HCT116 (cell line): ENCODE data around the gene EDEM1. TPM values are rescaled to one million over a fixed set of nuclear protein-coding genes. Genes with fewer than 3 reads are reported as not detected.

Experiments used
- ATAC-seq: fragments of 200-7000 bp; cut with Tn5 transposase; 2 replicates; pipeline ENCODE4 v1.9.1; 2020; ENCODE audit warnings: mild to moderate bottlenecking, moderate library complexity
- BruUV-seq: library from RNA; stranded (reverse); fragments of 400-500 nt; replicated peaks from 2 replicates; lab custom pipeline; 2021; lab: Mats Ljungman, UMichigan
- CTCF ChIA-PET: fragments of 300-600 bp; sonication (Branson Sonifier 250); formaldehyde crosslinking; loops from one replicate; lab custom pipeline; 2021; ENCODE audit warnings: antibody characterized with exemption; lab: Charles Lee
- POLR2A ChIA-PET: fragments of 300-600, 350-600 bp; sonication (Branson Sonifier 250); formaldehyde crosslinking; loops from one replicate; lab custom pipeline; 2021; ENCODE audit warnings: antibody characterized with exemption; lab: Charles Lee
- RAD21 ChIA-PET, 2 experiments: fragments of 300-600 bp; sonication (Branson Sonifier 250); formaldehyde crosslinking; loops; one replicate each; lab custom pipeline; 2023; ENCODE audit warnings: low total read pairs in 2 of 2; ENCODE audit not compliant: uncharacterized antibody in 2 of 2, unreplicated experiment in 2 of 2, low non-redundant PET in 1 of 2; lab: Charles Lee
- DNase-seq: peaks from one replicate; pipeline ENCODE4 v3.0.0-alpha.2; 2010; ENCODE audit warnings: low read depth, low spot score
- H2AFZ ChIP-seq: fragments of 200-600 bp; shearing (Covaris generic), sonication (generic); 2 replicates; pipeline ENCODE4 v1.6.1; 2017; ENCODE audit warnings: low read depth, mixed run types, mixed read lengths, antibody characterized with exemption, low read length; ENCODE audit not compliant: poor library complexity, severe bottlenecking
- H3K27ac ChIP-seq: 2 replicates; pipeline ENCODE4 v1.5.1; 2012; ENCODE audit warnings: low read depth, low read length
- H3K27me3 ChIP-seq: fragments of 200-600 bp; sonication (generic); 2 replicates; pipeline ENCODE4 v1.6.1; 2016; ENCODE audit warnings: mixed run types, low read length, mixed read lengths; ENCODE audit not compliant: insufficient read depth
- H3K36me3 ChIP-seq, 2 experiments: fragments of 200-500 bp in 1 of 2; fragments of 200-600 bp in 1 of 2; sonication (Bioruptor generic) in 1 of 2; sonication (generic) in 1 of 2; 2 replicates each; pipeline versions ENCODE4 v1.5.1 to v1.6.1; 2014 to 2016; ENCODE audit warnings: low read length in 2 of 2, inconsistent platforms in 1 of 2, mixed read lengths in 1 of 2, mixed run types in 1 of 2; ENCODE audit not compliant: insufficient read depth in 2 of 2, control insufficient read depth in 1 of 2
- H3K4me1 ChIP-seq, 2 experiments: fragments of 200-600 bp in 1 of 2; sonication (generic) in 1 of 2; 2 replicates each; pipeline versions ENCODE4 v1.5.1 to v1.6.1; 2012 to 2017; ENCODE audit warnings: low read length in 2 of 2, inconsistent platforms in 1 of 2, mild to moderate bottlenecking in 1 of 2, mixed read lengths in 1 of 2, mixed run types in 1 of 2, moderate library complexity in 1 of 2; ENCODE audit not compliant: insufficient read depth in 2 of 2, control insufficient read depth in 1 of 2
- H3K4me2 ChIP-seq: fragments of 200-600 bp; sonication (generic); 2 replicates; pipeline ENCODE4 v1.6.1; 2017; ENCODE audit warnings: mixed run types, low read length, mixed read lengths
- H3K4me3 ChIP-seq, 2 experiments: fragments of 200-600 bp in 1 of 2; sonication (generic) in 1 of 2; replicated peaks in 1 of 2; 2 replicates each; pipeline ENCODE4 v1.5.1; 2011 to 2016; ENCODE audit warnings: low read length in 2 of 2, control low read depth in 1 of 2, low read depth in 1 of 2, mild to moderate bottlenecking in 1 of 2, mixed read lengths in 1 of 2, mixed run types in 1 of 2
- H3K79me2 ChIP-seq: fragments of 200-600 bp; sonication (generic); 2 replicates; pipeline ENCODE4 v1.6.1; 2017; ENCODE audit warnings: mild to moderate bottlenecking, mixed run types, low read length, moderate library complexity, mixed read lengths; ENCODE audit not compliant: insufficient read depth
- H3K9ac ChIP-seq: fragments of 200-600 bp; sonication (generic); 2 replicates; pipeline ENCODE4 v1.6.1; 2016; ENCODE audit warnings: low read length, mixed read lengths
- H3K9me2 ChIP-seq: fragments of 200-600 bp; sonication (generic), shearing (Covaris generic); 2 replicates; pipeline ENCODE4 v1.6.1; 2017; ENCODE audit warnings: mixed run types, mild to moderate bottlenecking, moderate library complexity; ENCODE audit not compliant: insufficient read depth
- H3K9me3 ChIP-seq, 2 experiments: fragments of 200-500 bp in 1 of 2; fragments of 200-600 bp in 1 of 2; sonication (Bioruptor generic) in 1 of 2; sonication (generic) in 1 of 2; 2 replicates each; pipeline ENCODE4 v1.6.1; 2014 to 2017; ENCODE audit warnings: low read length in 2 of 2, mixed read lengths in 2 of 2, inconsistent platforms in 1 of 2, low read depth in 1 of 2, mild to moderate bottlenecking in 1 of 2, mixed run types in 1 of 2, moderate library complexity in 1 of 2; ENCODE audit not compliant: control insufficient read depth in 1 of 2, insufficient read depth in 1 of 2
- H4K20me1 ChIP-seq: fragments of 200-600 bp; sonication (generic), shearing (Covaris generic); 2 replicates; pipeline ENCODE4 v1.6.1; 2017; ENCODE audit warnings: mixed run types, mild to moderate bottlenecking, moderate library complexity; ENCODE audit not compliant: insufficient read depth
- EGR1 ChIP-seq: IDR thresholded peaks from 2 replicates; pipeline ENCODE4 v1.6.1; 2012; ENCODE audit warnings: low read depth
- FOSL1 ChIP-seq: IDR thresholded peaks from 2 replicates; pipeline ENCODE4 v1.6.1; 2012; ENCODE audit warnings: low read depth
- JUND ChIP-seq: IDR thresholded peaks from 2 replicates; pipeline ENCODE4 v1.6.1; 2012
- POLR2A ChIP-seq: IDR thresholded peaks from 2 replicates; pipeline ENCODE4 v1.7.0; 2011; ENCODE audit warnings: borderline replicate concordance; ENCODE audit not compliant: insufficient read depth, insufficient read length; ENCODE audit errors: extremely low read depth
- SIN3A ChIP-seq: IDR thresholded peaks from 2 replicates; pipeline ENCODE4 v1.6.1; 2012; ENCODE audit warnings: low read depth
- SP1 ChIP-seq: IDR thresholded peaks from 2 replicates; pipeline ENCODE4 v1.6.1; 2012; ENCODE audit warnings: low read depth
- TCF7L2 ChIP-seq: IDR thresholded peaks from 2 replicates; pipeline ENCODE4 v1.7.0; 2011; ENCODE audit warnings: borderline replicate concordance, inconsistent platforms; ENCODE audit not compliant: insufficient read depth, insufficient read length; ENCODE audit errors: extremely low read depth
- YY1 ChIP-seq: IDR thresholded peaks from 2 replicates; pipeline ENCODE4 v1.6.1; 2011; ENCODE audit warnings: low read length, low read depth, moderate library complexity, mild to moderate bottlenecking; ENCODE audit not compliant: insufficient replicate concordance; ENCODE audit errors: extremely low read depth
- ZFX ChIP-seq: fragments of 450-650 bp; IDR thresholded peaks from 2 replicates; pipeline ENCODE4 v1.6.1; 2017
- ZNF274 ChIP-seq: fragments of 200-500 bp; sonication (Bioruptor generic); IDR thresholded peaks from 2 replicates; pipeline ENCODE4 v1.6.1; 2014; ENCODE audit warnings: mild to moderate bottlenecking, low read depth, low read length, inconsistent platforms
- intact Hi-C: fragments of 100-400 bp; cut with micrococcal nuclease; formaldehyde crosslinking; loops from 2 replicates; pipeline ENCODE4 v1.10.0; 2022
- total RNA-seq: library from RNA; stranded (reverse); gene quantifications from one replicate; pipeline ENCODE4 v1.2.1, GENCODE V29; 2021; ENCODE audit not compliant: unreplicated experiment
- TF ChIP-seq, protein P1 (sequence below): IDR thresholded peaks from 2 replicates; pipeline ENCODE4 v1.6.1; 2012; ENCODE audit warnings: low read depth

The EDEM1 gene
- total RNA-seq, 1 experiment from 2014 or later: 23.7 TPM

DNA sequence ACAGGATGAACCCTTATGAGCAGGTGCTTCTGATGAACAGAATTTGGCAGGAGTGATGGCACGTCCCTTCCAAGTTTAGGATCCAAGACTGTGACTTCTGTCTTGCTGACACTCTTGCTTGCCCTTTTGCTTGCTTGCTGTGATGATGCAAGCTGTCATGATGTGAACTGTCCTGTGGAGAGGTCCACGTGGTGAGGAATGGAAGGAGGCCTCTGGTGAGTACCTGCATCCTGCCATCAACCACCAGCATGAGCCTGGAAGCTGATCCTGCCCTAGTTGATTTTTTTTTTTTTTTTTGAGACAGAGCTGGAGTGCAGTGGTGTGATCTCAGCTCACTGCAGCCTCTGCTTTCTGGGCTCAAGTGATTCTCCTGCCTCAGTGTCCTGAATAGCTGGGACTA is 45.5 kb downstream of the EDEM1 start:
- Histone ChIP-seq H3K9me3 (no peaks in the 10 kb centered on the region), H3K27me3 (peaks cover 12% of the 10 kb centered on the region; the same call in 1 of the 2 replicates), H3K4me1 (no peaks in the 10 kb centered on the region), H3K9me2 (no peaks in the 10 kb centered on the region), H3K4me2 (no peak overlapping the region), H4K20me1 (no peaks in the 10 kb centered on the region), H3K9ac (no peak overlapping the region), H3K27ac (no peak overlapping the region), H3K36me3 (no peaks in the 10 kb centered on the region), H3K4me3 (no peak overlapping the region), H2AFZ (no peak overlapping the region), H3K79me2 (no peaks in the 10 kb centered on the region)
- ChIA-PET POLR2A (no interaction called here), CTCF (no interaction called here), RAD21 (no interaction called here)
- TF ChIP-seq SP1 (no peak), SIN3A (no peak), ZFX (no peak), YY1 (no peak), JUND (no peak), TCF7L2 (no peak), POLR2A (no peak)
- BruUV-seq: no TSS peak
- no peak for DNase-seq
- ATAC-seq: no peak
- intact Hi-C loops: no loop called here

DNA sequence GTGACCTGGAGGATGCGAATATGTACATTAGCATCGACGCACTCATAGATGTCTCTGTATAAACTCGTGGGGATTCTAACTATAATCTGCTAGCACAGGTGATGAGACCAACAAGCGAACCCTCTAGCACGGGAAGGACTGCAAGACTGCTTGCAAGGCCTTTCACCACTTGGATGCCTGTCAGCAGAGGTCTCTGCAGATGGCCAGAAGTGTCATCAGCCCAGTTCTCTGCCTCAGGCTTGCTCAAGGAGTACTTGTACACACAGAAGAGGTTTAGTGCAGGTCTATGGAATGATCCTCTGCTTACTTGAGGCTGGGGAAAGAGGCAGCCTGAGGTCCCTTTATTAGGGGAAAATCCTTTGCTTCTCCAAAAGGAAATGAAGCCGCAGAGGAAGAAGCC is 48.1 kb downstream of the EDEM1 start:
- Histone ChIP-seq H3K4me2 (no peak overlapping the region), H3K27me3 (peaks cover 7% of the 10 kb centered on the region; the same call in 1 of the 2 replicates), H3K27ac (no peak overlapping the region)
- intact Hi-C loops: no loop called here
- no peak for DNase-seq
- TF ChIP-seq, protein P1, sequence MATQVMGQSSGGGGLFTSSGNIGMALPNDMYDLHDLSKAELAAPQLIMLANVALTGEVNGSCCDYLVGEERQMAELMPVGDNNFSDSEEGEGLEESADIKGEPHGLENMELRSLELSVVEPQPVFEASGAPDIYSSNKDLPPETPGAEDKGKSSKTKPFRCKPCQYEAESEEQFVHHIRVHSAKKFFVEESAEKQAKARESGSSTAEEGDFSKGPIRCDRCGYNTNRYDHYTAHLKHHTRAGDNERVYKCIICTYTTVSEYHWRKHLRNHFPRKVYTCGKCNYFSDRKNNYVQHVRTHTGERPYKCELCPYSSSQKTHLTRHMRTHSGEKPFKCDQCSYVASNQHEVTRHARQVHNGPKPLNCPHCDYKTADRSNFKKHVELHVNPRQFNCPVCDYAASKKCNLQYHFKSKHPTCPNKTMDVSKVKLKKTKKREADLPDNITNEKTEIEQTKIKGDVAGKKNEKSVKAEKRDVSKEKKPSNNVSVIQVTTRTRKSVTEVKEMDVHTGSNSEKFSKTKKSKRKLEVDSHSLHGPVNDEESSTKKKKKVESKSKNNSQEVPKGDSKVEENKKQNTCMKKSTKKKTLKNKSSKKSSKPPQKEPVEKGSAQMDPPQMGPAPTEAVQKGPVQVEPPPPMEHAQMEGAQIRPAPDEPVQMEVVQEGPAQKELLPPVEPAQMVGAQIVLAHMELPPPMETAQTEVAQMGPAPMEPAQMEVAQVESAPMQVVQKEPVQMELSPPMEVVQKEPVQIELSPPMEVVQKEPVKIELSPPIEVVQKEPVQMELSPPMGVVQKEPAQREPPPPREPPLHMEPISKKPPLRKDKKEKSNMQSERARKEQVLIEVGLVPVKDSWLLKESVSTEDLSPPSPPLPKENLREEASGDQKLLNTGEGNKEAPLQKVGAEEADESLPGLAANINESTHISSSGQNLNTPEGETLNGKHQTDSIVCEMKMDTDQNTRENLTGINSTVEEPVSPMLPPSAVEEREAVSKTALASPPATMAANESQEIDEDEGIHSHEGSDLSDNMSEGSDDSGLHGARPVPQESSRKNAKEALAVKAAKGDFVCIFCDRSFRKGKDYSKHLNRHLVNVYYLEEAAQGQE: no peak
- TF ChIP-seq EGR1: no peak
- TF ChIP-seq ZNF274: no peak
- no peak for TF ChIP-seq FOSL1
- TF ChIP-seq, all 23 proteins: peak for 0
- H4K20me1 ChIP-seq: no peaks in the 10 kb centered on the region
- ATAC-seq: no peak
- no peaks in the 10 kb centered on the region for H3K79me2 ChIP-seq
- no peaks in the 10 kb centered on the region for H3K4me1 ChIP-seq
- H3K9me2 ChIP-seq: no peaks in the 10 kb centered on the region
- POLR2A ChIA-PET: no interaction called here
- no peaks in the 10 kb centered on the region for H3K36me3 ChIP-seq
- no peak overlapping the region for H2AFZ ChIP-seq
- CTCF ChIA-PET: no interaction called here
- no peak overlapping the region for H3K9ac ChIP-seq
- RAD21 ChIA-PET: no interaction called here
- H3K4me3 ChIP-seq: no peak overlapping the region
- H3K9me3 ChIP-seq: no peaks in the 10 kb centered on the region
- no TSS peak for BruUV-seq
